Activated CD4-positive, alpha-beta memory T cell treated with anti-CD3 and anti-CD28 coated beads, Interleukin-2, amount 10 ng/mL, durations not matched to agents 7 days and 5 days (primary cell): Measurements from ENCODE around the gene CCDC188. TPM values are rescaled to one million over a fixed set of nuclear protein-coding genes. Genes with fewer than 3 reads are reported as not detected.
A peak's percentile ranks its signal among the peaks of the same experiment; 100 is the strongest.

Experiments
- CTCF ChIA-PET: fragments of 350-600 bp; sonication (Branson Sonifier 250); formaldehyde crosslinking; loops from one replicate; lab custom pipeline; 2021; ENCODE audit warnings: antibody characterized with exemption, inconsistent platforms; lab: Charles Lee
- POLR2A ChIA-PET: fragments of 350-600 bp; sonication (Branson Sonifier 250); formaldehyde crosslinking; loops from one replicate; lab custom pipeline; 2021; ENCODE audit warnings: antibody characterized with exemption; lab: Charles Lee
- DNase-seq: peaks from one replicate; pipeline ENCODE4 v3.0.0-alpha.2; 2020
- H3K27ac Mint-ChIP-seq: one replicate; pipeline ENCODE4 v1.8.0; 2021; ENCODE audit warnings: mild to moderate bottlenecking, mixed read lengths
- H3K27me3 Mint-ChIP-seq: one replicate; pipeline ENCODE4 v1.8.0; 2021; ENCODE audit warnings: mixed read lengths
- H3K36me3 Mint-ChIP-seq: one replicate; pipeline ENCODE4 v1.8.0; 2021; ENCODE audit warnings: low read depth, mixed read lengths
- H3K4me1 Mint-ChIP-seq: one replicate; pipeline ENCODE4 v1.8.0; 2021; ENCODE audit warnings: mixed read lengths
- H3K4me3 Mint-ChIP-seq: one replicate; pipeline ENCODE4 v1.8.0; 2021; ENCODE audit warnings: mild to moderate bottlenecking, mixed read lengths
- H3K9me3 Mint-ChIP-seq: one replicate; pipeline ENCODE4 v1.8.0; 2021; ENCODE audit warnings: mixed read lengths
- total RNA-seq, 2 experiments: library from RNA; stranded (reverse); gene quantifications; one replicate each; pipeline ENCODE4 v1.2.3, GENCODE V29; 2021

Gene CCDC188
- total RNA-seq, 2 experiments from 2014 or later, result 0.33 to 0.76 TPM

DNA sequence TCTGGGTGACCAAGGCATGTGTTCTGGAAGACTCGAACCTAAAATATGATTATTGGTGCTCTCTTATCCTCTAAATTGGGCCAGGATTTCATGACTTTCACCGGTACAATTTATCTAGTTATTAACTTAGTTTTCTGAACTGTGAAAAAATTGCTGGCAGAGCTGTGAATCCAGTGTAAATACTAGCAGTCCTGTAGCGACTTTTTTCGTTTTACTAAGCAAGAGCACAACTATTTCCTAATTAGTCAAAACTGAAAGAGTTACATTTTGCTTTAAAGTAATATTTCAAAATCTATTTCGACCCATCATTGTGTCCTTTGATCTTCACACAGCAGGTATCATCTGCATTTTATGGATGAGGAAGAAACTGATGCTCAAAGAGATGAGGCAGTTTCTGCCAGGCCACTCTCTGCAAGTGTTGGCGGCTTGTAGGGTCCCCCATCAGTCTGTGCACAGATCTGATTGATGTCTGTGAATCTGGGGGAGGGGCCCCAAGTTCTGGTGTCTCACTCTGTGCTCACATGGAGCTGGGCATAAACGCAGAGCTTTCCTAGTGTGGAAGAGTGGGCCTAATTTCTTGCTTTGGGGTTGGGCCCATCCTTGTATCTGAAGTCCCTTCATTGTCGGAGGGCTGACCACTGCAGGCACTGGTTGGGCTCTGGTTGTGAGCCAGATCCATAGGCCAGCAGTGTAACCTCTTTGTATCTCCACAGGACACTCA, 32.4 kb downstream of the CCDC188 start:
- POLR2A ChIA-PET, result interaction anchor here (1.1 to 5.5 kb wide), 9 partner anchors 10 to 391 kb away, joined by 3 to 56 read pairs (median 19); partner anchors contain the start of genes TANGO2 and ZDHHC8
- DNase-seq, result no peak
- peaks cover 54% of the 10 kb centered on the region for H3K4me1 Mint-ChIP-seq
- no peaks in the 10 kb centered on the region for H3K9me3 Mint-ChIP-seq
- H3K27ac Mint-ChIP-seq, result peak overlapping the region; percentile 81
- CTCF ChIA-PET, result interaction anchor here (0.7 to 2.2 kb wide), 3 partner anchors 11 to 18 kb away, joined by 3 to 11 read pairs (median 8); no protein-coding TSS in a partner anchor
- no peaks in the 10 kb centered on the region for H3K27me3 Mint-ChIP-seq
- H3K36me3 Mint-ChIP-seq, result peaks cover 62% of the 10 kb centered on the region
- peak overlapping the region; percentile 86 for H3K4me3 Mint-ChIP-seq

DNA sequence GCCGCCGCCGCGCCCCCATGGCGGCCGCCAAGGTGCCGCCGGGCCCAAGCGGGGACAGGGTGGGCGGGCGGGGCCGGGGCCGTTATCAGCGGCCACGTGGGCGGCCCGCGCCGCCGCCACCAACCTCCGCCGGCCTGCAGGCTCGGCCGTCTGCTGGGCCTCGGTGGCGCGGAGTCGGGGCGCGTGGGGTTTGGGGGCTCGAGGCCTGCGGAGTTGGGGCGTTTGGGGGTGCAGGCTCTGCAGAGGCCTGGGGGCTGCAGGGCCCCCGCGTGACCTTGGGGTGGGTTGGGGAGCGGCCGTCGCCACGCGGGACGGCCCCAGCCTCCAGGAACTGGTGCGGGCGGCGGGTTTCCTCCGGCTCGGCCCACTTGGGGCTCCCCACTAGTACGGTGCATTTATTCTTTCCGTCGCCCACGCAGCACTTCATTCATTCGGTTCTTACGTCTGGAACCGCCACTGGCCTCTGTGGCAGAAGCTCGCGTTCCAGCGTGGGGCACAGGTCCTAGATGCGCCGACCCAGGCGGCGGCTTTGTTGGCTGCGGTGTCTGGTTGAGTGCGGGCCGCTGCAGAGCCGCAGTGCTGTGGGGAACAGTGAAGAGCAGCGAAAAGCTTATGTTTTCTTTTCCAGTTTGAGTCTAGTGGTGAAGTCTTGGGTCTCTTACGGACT, 33.1 kb downstream of the CCDC188 start:
- CTCF ChIA-PET, result interaction anchor here (0.7 to 2.2 kb wide), 3 partner anchors 12 to 17 kb away, joined by 3 to 11 read pairs (median 8); no protein-coding TSS in a partner anchor
- DNase-seq, result peak; percentile 62

DNA sequence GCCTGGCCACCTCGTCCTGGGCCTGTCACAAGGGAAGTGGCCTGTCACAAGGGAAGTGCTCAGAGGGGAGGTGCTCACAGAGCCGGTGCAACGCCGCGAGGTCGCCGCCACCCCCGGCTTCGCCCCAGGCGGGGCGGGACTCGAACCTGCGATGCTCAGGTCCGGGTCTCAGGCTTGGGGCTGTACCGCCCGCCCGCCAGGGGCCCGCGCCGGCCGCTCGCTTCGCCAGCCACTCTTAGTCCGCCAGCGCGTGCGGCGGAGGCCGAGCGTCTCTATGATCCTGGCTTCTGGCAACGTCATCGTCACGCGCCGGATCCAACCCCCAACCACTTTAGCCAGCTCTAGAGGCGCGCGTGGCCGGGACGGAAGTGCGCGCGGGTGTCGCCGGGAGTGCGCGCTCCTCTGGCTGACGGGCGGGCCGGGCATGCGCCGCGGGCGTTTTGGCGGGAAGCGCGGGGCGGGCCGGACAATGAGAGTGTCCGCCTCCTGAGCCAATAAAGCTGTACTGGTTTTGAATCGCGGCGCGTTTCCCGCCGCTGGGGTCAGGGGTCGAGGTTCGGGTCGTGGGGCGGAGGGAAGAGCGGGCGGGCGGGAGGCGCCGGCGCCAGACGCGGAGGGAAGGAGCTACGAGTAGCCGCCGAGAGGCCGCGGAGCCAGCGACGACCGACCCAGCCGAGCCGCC, 33.8 kb downstream of the CCDC188 start, which contains the start of gene TRMT2A:
Gene TRMT2A, minus strand, starts transcription at position 276 of the 682 bp plus-strand sequence. CDS start 320 bp downstream, outside the sequence.
- Mint-ChIP-seq H3K27ac (peak within 1 kb of the TSS; percentile 90), H3K4me1 (peaks cover 51% of the 10 kb centered on the region), H3K27me3 (no peaks in the 10 kb centered on the region), H3K9me3 (no peaks in the 10 kb centered on the region), H3K36me3 (peaks cover 59% of the 10 kb centered on the region), H3K4me3 (peak within 1 kb of the TSS; percentile 86)
- CTCF ChIA-PET, result interaction anchor here (1.6 to 2.2 kb wide), 2 partner anchors 13 to 16 kb away, joined by 8 to 11 read pairs; no protein-coding TSS in a partner anchor
- POLR2A ChIA-PET, result interaction anchor here (0.9 to 5.5 kb wide), 15 partner anchors 10 to 392 kb away, joined by 3 to 56 read pairs (median 5); partner anchors contain the start of genes MED15, TANGO2 and ZDHHC8
- DNase-seq, result peak; percentile 98

More for the DNA sequence above, 33.1 kb downstream of the CCDC188 start:
- peaks cover 54% of the 10 kb centered on the region for H3K4me1 Mint-ChIP-seq
- POLR2A ChIA-PET, result interaction anchor here (0.9 to 5.5 kb wide), 15 partner anchors 11 to 392 kb away, joined by 3 to 56 read pairs (median 5); partner anchors contain the start of genes MED15, TANGO2 and ZDHHC8
- no peaks in the 10 kb centered on the region for H3K9me3 Mint-ChIP-seq
- H3K27me3 Mint-ChIP-seq, result no peaks in the 10 kb centered on the region
- H3K36me3 Mint-ChIP-seq, result peaks cover 62% of the 10 kb centered on the region
- H3K4me3 Mint-ChIP-seq, result peak overlapping the region; percentile 86
- peak overlapping the region; percentile 81 for H3K27ac Mint-ChIP-seq

DNA sequence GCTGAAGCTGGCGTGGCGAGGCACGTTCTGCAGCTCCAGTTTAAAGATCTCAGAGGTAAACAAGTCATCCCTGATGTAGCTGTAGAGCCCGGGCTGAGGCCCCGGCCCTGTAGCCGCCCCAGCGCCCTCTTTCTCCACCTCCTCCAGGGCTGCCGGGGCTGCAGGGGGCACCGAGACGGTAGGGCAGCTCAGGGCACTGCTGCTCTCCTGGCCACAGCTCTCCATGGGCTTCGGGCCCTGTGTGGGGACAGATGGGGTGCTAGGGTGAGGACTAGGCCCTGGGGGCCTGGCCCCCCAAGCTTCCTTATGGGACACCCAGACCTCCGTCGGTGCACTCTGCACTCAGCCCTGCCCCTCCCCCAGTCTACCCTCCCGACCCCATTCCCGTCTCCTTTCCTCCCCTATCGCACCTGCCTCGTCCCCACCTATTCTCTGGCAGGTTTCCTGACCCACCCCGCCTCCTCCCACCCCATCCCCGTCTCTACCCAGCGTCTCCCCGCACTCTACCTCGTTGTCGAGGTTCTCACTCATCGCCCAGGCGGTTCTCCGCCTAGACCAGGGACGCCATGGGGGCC, 34.4 kb downstream of the CCDC188 start:
- Mint-ChIP-seq H3K27me3 (no peaks in the 10 kb centered on the region), H3K27ac (peak overlapping the region; percentile 90), H3K9me3 (no peaks in the 10 kb centered on the region), H3K4me1 (peaks cover 49% of the 10 kb centered on the region), H3K4me3 (peak overlapping the region; percentile 84), H3K36me3 (peaks cover 55% of the 10 kb centered on the region)
- DNase-seq, result no peak
- CTCF ChIA-PET, result no interaction called here
- POLR2A ChIA-PET, result interaction anchor here (0.9 to 5.5 kb wide), 12 partner anchors 9 to 391 kb away, joined by 3 to 56 read pairs (median 6); partner anchors contain the start of genes MED15, TANGO2 and ZDHHC8

DNA sequence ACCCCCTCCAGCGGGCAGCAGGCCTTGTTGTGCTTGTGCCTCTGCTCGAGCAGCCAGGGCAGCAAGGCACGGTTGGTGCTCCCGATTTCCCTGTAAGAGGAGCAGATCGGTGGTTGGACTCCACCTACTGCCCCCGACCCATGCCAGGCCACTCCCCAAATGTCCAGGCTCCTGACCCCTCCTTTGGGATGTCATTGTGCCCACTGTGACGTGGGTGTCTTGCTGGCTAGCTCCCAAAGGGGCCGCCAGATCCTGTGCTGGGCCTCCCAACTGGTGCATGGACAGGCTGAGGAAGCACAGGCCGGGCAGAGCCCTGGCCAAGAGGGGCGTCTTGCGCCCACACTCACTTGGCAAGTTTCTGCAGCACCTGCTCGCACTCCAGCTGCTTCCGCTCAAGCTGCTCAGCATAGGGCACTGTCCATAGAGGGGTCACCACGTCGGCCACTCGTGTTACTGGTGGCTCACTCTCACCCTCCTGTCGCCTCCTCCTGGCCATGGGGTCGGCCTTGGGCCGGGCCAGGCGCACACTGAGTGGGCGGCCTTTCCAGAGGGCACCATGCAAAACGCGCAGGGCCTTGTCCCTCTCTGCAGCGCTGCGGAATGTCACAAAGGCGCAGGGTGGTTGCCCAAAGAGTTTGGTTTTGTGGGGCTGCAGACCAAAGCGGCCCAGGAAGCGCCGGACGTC, 35.0 kb downstream of the CCDC188 start, which contains the start of gene RANBP1:
Gene RANBP1, plus strand, starts transcription at position 414 of the 685 bp plus-strand sequence. Its CDS starts 81 bp downstream, at position 495.
- H3K4me1 Mint-ChIP-seq, result peaks cover 53% of the 10 kb centered on the region

DNA sequence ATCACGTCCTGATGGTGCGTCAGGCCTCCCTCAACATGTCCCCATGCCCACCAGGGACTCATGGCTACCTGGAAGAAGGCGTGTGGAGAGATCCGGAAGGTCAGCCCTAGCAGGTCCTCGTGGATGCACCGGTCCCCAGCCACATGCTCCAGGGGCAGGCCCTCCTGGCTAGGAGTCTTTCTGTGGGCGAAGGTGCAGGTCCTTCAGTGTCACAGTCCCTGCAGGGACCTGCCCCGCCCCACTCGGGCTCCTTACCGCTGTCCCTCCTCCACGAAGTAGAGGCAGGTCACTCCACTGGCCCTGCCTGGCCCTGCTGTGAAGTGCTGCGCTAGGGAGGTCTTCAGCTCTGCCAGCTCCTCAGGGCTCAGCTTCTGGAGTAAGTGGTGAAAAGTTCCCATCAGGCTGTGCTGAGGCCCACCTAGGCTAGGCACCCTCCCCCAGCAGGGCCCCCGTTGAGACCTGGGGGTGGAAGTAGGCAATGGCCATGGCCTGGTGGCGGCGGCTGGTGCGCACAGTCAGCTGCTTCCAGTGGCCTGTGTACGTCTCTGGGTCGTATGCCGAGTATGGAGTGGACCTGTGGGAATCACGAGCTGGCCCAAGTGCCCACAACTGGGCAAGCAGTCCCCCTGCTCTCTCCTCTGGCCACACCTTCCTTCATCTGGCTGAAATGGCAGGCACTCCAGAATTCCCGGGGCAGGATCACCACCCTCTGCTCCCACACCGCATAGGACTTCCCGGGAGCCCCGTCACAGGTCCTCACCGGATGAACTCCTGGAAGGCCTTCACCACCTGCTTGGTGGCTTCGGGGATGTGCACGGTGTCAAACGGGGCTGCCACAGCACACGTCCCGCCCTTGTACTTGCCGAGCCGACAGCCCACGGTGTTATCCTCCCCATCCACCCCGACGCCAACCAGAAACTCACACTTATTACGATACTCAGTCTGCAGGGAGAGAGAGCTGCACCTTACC, 36.1 kb downstream of the CCDC188 start:
- no peaks in the 10 kb centered on the region for H3K27me3 Mint-ChIP-seq
- H3K4me1 Mint-ChIP-seq, result peaks cover 45% of the 10 kb centered on the region
- H3K27ac Mint-ChIP-seq, result peak overlapping the region; percentile 52
- no peaks in the 10 kb centered on the region for H3K9me3 Mint-ChIP-seq
- H3K4me3 Mint-ChIP-seq, result peak overlapping the region; percentile 84
- no peak for DNase-seq
- ChIA-PET POLR2A (interaction anchor here (1.7 to 5.5 kb wide), 3 partner anchors 8 to 19 kb away, joined by 6 to 56 read pairs (median 35); partner anchors contain the start of gene ZDHHC8), CTCF (no interaction called here)
- peaks cover 59% of the 10 kb centered on the region for H3K36me3 Mint-ChIP-seq

More for the DNA sequence above, 35.0 kb downstream of the CCDC188 start, which contains the start of gene RANBP1:
- DNase-seq, result no peak
- Mint-ChIP-seq H3K4me3 (peak within 1 kb of the TSS; percentile 84), H3K27ac (peak within 1 kb of the TSS; percentile 90), H3K36me3 (peaks cover 60% of the 10 kb centered on the region), H3K27me3 (no peaks in the 10 kb centered on the region), H3K9me3 (no peaks in the 10 kb centered on the region)
- CTCF ChIA-PET, result no interaction called here
- POLR2A ChIA-PET, result interaction anchor here (0.9 to 5.5 kb wide), 8 partner anchors 9 to 95 kb away, joined by 3 to 56 read pairs (median 21); partner anchors contain the start of genes TANGO2 and ZDHHC8

DNA sequence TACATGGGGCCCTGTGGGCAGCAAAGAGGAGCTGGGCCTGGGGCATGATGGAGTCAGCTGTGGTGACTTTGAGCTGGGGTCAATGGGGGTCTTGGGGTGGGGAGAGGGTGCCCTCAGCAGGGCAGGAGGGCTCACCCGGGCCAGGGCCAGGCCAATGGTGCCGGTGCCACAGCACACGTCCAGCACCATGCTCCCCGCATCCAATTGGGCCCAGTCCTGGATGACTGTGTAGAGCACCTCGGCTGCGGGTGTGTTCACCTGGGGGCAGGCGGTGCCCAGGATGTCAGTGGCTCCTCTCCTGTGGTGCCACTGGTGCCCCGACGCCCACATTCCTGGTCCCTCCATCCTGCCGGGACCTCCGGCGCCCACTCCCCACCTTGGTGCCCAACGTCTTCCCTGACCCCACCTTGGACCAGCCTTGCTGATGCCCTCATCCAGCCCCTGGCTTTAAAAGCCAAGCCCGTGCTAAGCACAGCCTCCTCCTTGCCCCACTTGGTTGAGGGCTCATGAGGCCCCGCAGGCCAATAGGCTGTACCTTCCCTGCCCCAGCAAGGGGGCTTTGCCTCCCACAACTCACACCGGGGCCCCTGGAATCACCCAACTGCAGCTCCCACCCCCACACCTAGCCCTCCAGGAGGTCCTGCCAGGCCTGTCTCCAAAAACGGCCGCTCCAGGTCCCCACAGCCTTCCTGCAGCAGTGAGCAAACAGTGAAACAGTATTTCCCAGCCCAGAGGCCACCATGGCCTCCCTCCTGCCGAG, 37.1 kb downstream of the CCDC188 start:
- peak overlapping the region; percentile 28 for H3K4me3 Mint-ChIP-seq
- CTCF ChIA-PET, result no interaction called here
- no peak for DNase-seq
- no peaks in the 10 kb centered on the region for H3K9me3 Mint-ChIP-seq
- peak overlapping the region; percentile 52 for H3K27ac Mint-ChIP-seq
- H3K36me3 Mint-ChIP-seq, result peaks cover 51% of the 10 kb centered on the region
- H3K27me3 Mint-ChIP-seq, result no peaks in the 10 kb centered on the region
- H3K4me1 Mint-ChIP-seq, result peaks cover 35% of the 10 kb centered on the region
- POLR2A ChIA-PET, result interaction anchor here (3.9 kb wide), 1 partner anchor 11 kb away, joined by 21 read pairs; no protein-coding TSS in a partner anchor

DNA sequence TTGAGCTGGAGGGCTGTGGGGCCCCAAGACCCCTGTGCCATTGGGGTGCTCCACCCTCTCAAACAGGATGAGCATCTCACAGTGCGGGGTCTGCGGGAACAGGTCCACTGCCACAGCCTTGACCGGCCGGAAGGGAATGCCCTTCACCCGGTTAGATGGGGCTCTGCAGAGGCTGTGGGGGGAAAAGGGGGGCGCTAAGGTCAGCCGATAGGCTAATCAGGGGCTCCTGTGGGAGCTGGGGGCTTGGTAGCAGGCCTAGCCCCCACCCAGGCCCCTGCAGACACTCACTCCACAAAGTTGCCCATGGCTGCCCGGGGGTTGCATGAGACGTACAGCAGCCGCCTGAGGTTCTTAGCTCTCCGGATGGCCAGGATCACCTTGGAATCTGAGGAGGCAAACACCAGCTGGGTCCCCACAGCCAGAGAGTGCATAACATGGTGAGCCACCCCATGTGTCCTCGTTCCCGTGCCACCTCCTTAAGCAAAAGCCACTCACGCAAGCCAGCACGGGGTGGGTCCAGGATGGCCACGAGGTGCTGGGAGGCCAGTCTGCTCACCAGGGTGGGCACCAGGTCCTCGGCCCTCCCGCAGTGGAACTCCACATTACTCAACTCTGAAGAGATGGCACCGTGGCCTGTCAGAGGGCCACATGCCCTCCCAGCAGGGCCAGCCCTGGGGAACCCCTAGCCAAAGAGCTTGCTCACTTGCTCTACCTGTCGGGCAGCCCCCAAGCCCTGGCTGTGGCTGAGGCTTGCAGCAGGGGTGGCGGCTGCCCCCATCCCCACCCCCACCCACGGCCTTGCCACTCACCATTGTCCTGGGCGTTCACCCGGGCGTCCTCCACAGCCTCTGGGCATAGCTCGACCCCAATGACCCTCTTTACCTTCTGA, 38.0 kb downstream of the CCDC188 start:
- no peak for DNase-seq
- peaks cover 51% of the 10 kb centered on the region for H3K36me3 Mint-ChIP-seq
- H3K4me1 Mint-ChIP-seq, result peaks cover 28% of the 10 kb centered on the region
- ChIA-PET CTCF (interaction anchor here (1.3 kb wide), 1 partner anchor 12 kb away, joined by 4 read pairs; no protein-coding TSS in a partner anchor), POLR2A (interaction anchor here (0.8 to 3.9 kb wide), 2 partner anchors 11 kb away, joined by 3 to 21 read pairs; no protein-coding TSS in a partner anchor)
- H3K4me3 Mint-ChIP-seq, result no peak overlapping the region
- no peaks in the 10 kb centered on the region for H3K9me3 Mint-ChIP-seq
- H3K27me3 Mint-ChIP-seq, result no peaks in the 10 kb centered on the region
- H3K27ac Mint-ChIP-seq, result no peak overlapping the region
